LoVo (cell line): Measurements from ENCODE around the gene P2RY11.

ENCODE experiments used
- DNase-seq: peaks from one replicate; pipeline ENCODE4 v3.0.0-alpha.2; 2016; ENCODE audit warnings: low spot score

P2RY11 gene

DNA sequence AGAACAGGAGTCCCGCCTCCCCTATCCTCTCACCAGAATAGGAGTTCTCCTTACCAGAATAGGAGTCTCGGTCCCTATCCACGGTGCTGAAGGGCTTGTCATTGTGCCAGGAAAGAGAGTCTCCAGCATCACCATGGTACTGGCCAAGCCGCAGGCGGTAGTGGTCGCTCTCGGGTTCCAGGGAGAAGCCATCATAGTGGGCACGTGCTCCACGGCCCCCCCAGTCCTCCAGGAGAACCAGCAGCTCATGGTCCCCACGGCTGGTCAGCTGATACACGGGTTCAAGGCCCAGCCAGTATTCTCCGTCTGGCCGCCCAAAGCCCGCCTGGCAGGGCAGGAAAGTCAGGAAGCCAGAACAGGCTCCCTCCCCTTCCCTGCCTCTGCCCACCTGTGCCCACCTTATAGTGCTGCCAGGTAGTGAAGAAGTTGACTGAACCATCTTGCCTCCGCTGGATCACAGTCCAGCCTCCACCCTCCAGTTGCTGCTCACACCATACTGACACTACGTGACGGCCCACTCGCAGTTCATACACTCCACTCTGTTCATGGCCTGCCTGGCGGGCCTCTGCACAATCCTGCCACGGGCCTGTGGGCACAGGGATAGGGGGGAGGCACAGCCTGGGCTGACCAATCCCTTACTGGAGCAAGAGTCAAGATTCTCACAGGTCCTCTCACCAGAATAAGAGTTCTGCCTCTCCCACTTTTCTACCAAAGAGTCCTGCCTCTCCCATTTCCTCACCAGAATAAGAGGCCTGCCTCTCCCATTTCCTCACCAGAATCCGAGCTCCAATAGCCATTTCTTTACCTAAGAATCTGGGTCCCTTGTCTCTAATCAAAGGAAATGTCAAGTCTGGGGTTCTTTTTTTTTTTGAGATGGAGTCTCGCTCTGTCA is 18.0 kb upstream of the P2RY11 start:
- DNase-seq, result no peak

- no peak for DNase-seq
Observed at GRCh38 chr19:10095622-10095947, 15.9 kb upstream of the P2RY11 start.

DNA sequence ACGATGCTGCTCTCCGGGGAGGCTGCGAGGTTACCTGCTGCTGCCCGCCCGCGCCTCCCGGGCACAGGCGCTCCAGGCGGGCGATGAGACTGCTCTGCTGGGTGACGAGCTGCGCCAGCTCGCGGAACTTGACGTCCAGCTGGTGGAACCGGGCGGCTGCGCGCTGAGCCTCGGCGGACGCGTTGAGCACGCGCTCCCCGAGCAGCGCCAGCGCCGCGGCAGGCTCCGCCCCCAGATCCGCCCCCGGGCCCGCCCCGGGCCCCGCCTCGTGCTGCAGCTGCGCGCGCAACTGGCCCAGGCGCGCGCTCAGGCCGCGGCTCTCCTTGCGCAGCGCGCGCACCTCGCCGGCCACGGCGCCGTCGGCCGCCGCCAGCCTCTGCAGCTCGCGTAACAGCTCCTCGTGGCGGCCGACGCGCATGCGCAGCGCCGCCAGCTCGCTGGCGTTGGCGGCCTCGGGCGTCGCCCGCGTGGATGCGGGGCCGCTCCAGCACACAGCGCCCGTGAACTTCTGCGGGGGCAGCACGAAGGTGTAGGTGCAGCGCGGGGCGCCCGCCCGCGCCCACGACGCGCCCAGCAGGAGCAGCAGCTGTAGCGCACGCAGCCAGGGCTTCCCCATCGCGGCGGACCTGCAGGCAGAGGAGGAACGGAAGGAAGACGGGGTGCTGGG is 15.4 kb upstream of the P2RY11 start:
- DNase-seq, result peak; percentile 96

- DNase-seq, result no peak
Observed at GRCh38 chr19:10096615-10096963, 14.9 kb upstream of the P2RY11 start.

GRCh38 chr19:10100163-10100785 is 11.2 kb upstream of the P2RY11 start:
- DNase-seq, result no peak

DNA sequence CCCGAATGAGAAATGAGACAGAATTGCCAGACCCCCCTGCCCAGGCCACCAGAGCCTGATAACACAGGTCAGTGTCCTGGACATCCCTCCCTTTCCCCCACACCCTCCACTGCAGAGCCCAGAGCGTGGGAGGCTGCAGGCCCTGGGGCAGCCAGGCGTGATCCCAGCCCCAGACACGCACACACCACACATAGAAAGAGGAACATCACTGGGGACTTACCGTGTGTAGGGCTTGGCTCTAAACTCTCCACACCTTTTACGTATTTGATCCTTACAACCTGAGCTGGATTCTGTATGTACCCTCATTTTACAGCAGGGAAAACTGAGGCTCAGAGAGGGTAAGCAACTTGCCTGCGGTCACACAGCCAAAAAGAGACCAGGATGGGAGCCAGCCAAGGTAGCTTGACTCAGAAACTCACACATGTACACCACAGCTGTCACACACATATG is 8.7 kb upstream of the P2RY11 start:
- DNase-seq, result no peak

DNA sequence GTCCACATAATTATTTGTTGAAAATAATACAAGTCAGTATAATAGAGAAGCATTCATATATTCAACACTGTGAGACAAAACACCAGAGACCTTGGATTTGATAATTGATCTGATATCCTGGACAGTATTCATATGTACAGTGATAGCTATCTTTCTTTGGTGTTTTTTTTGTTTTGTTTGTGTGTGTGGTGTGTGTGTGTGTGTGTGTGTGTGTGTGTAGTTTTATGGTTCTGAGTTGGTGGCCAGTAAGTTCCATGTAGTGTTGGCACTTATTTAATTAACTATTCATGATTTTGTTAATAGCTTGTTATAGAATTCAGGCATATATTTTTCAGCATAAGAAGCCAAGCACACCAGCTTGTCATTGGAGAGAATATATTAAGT is 7.4 kb upstream of the P2RY11 start:
- no peak for DNase-seq

DNA sequence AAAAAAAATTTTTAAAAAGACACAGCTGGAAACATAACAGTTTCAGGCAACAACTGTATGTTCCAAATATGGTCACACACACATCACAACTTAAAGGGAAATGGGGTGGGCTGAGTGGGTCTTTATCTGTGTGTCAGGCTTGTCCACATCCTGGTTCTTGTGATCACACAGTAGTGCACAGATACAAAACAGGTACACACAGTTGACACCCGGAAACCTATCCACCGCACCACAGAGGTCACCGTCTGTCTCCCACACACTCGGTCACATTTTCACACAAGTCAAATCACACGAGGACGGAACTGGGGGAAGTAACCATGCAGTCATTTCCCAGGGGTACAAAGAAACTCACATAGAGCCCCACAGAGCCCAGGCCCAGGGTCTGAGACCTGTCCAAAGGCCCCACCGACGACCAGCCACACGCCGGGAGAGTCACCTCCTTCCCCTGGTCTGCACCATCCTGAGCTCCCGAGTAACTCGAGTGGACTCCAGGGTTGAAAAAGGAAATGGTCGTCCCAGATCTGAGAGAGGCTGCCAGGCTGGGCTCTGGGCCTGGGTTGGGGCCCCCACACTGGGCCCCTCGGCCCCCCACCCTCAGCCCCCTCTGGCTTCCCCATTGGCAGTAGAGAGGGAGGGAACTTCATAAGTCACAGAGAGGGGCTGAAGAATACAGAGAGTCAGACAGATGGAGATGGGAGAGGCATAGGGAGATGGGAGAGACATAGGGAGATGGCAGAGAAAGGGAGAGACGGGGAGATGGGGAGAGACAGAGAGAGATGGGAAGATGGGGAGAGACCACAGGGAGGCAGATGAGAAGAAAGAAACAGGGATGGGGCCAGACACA is 6.6 kb upstream of the P2RY11 start:
- no peak for DNase-seq

DNA sequence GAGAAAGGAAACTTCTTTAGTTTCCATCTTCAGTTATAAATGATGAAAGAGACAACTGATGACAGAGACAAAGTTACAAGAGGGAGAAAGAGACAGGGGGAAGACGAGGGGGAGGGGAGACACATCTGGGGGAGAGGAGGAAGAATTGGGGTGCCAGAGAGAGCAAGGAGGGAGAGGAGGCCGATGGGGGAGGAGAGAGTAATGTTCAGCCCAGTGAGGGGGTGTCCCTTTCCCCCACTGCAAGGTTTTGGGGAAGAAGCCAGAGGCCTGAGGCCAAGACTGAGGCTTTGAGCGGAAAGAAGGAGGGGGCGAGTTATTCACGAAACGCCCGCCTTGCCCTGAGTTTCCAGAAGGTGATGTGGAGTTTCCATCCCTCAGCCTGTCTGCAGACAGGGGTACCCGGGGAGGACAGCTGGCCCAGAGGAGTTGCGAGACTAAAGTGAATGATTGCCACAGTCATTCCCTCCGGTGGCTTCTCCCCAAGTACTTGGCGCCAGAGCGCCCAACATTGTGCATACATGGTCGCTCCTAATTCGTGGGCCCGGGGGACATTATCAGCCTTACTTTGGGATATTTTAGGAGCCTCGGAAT is 5.9 kb upstream of the P2RY11 start:
- no peak for DNase-seq

- DNase-seq, result peak; percentile 99
Observed at GRCh38 chr19:10106100-10106936, 5.2 kb upstream of the P2RY11 start, which contains the start of gene PPAN. TSS of gene PPAN (plus strand) at chr19:10106362. CDS start at chr19:10106395, 33 bp downstream.

DNA sequence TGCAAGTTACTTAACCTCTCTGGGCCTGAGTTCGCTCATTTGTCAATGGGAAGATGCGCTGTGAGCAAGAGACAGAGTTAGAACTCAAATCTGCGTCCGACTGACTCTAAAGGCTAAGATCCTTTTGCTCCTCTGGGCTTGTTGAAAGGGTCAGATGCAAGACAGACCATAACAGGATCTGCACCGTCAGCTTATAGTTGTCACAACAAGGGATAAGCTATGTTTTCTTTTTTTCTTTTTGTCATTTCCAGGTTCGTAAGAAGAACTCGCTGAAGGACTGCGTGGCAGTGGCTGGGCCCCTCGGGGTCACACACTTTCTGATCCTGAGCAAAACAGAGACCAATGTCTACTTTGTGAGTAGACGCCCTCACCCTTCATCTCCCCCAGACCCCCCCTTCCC is 4.2 kb upstream of the P2RY11 start:
- DNase-seq, result no peak

GRCh38 chr19:10107817-10108367 is 3.6 kb upstream of the P2RY11 start:
- no peak for DNase-seq

- DNase-seq, result no peak
Observed at GRCh38 chr19:10109528-10109927, 2.0 kb upstream of the P2RY11 start.

DNA sequence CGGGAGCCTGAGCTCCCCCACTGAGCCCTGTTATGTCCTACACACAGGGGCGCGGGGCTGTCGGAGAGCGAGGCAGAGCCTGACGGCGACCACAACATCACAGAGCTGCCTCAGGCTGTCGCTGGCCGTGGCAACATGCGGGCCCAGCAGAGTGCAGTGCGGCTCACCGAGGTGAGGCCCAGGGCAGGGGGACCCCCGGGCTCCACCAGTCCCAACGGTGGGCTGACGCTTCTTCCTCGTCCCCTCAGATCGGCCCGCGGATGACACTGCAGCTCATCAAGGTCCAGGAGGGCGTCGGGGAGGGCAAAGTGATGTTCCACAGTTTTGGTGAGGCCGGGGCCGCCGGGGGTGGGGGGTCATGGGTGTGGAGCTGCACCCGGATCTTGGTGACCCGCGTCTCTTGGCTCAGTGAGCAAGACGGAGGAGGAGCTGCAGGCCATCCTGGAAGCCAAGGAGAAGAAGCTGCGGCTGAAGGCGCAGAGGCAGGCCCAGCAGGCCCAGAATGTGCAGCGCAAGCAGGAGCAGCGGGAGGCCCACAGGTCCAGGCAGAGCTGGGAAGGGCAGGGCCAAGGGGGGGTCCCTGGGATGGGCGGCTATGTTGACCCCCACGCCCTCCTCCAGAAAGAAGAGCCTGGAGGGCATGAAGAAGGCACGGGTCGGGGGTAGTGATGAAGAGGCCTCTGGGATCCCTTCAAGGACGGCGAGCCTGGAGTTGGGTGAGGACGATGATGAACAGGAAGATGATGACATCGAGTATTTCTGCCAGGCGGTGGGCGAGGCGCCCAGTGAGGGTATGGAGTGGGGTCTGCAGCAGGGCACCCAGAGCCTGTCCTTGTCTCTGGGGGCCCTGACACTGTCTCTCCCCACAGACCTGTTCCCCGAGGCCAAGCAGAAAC is 1.2 kb upstream of the P2RY11 start:
- DNase-seq, result no peak

GRCh38 chr19:10110972-10111317 is 548 bp upstream of the P2RY11 start:
- no peak for DNase-seq

GRCh38 chr19:10112037-10112761 is 706 bp downstream of the P2RY11 start:
- DNase-seq, result no peak

DNA sequence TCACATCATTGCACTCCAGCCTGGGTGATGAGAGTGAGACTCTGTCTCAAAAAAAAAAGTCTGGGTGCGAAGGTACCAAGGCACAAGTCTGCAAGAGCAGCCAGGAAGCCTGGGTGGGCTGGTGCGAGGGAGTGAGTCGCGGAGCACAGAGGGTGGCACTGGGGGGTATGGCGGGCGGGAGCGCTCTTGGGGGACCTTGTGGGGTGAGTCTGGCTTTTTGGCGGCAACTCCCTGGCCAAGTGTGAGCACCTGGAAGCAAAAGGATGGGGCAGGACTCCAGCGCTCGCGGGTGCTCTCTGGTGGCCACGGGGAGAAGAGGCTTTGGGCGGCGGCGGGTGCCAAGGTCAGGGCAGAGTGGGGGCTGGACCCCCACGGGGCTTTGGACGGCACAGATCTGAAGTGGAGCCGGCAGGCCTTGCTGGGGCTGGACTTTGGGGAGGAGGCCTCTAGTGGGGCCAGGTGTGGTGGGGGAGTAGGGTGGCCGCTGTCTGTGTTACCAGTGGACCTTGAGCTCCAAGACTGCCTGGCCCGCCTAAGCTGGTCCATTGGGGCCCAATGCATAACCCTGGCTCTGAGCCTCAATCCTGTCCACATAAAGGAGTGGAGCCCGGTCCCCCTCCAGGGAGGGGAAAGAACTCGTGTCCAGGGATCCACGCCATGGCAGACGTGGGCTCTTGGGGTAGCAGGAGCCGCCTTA is 1.6 kb downstream of the P2RY11 start:
- no peak for DNase-seq

GRCh38 chr19:10113592-10113963 is 2.1 kb downstream of the P2RY11 start:
- no peak for DNase-seq
